Mucosa of descending colon (tissue), 3 donors: Measurements from ENCODE around the gene PRRT1. TPM values are rescaled to one million over a fixed set of nuclear protein-coding genes. Genes with fewer than 3 reads are reported as not detected.
A peak's percentile ranks its signal among the peaks of the same experiment; 100 is the strongest.
"Not testable (repeated sequence)": the region's sequence is repeated elsewhere in the genome, so short reads cannot be mapped to it uniquely, and the experiment has no call there.

Experiments
- ATAC-seq: fragments of 200-7000 bp; cut with Tn5 transposase; one replicate; pipeline ENCODE4 v1.9.1; 2020; ENCODE audit warnings: mild to moderate bottlenecking, moderate library complexity
- DNase-seq, 3 donors: peaks; one replicate each; pipeline ENCODE4 v3.0.0-alpha.2; 2020
- H3K36me3 ChIP-seq: fragments of 200-600 bp; one replicate; pipeline ENCODE4 v1.8.0; 2021; ENCODE audit warnings: low read depth, mild to moderate bottlenecking
- H3K4me1 ChIP-seq: fragments of 200-600 bp; one replicate; pipeline ENCODE4 v1.8.0; 2021; ENCODE audit warnings: low read depth, mild to moderate bottlenecking
- H3K4me3 ChIP-seq: fragments of 200-600 bp; one replicate; pipeline ENCODE4 v1.8.0; 2021; ENCODE audit warnings: mild to moderate bottlenecking
- H3K9me3 ChIP-seq: fragments of 200-600 bp; one replicate; pipeline ENCODE4 v1.8.0; 2021; ENCODE audit warnings: mild to moderate bottlenecking
- intact Hi-C, 2 donors: fragments of 100-400 bp; cut with DNase I in 1 of 2; cut with micrococcal nuclease in 1 of 2; formaldehyde crosslinking; loops; one replicate each; pipeline versions ENCODE4 v1.11.0 to v1.11.1; 2022; cut with DNase I, micrococcal nuclease
- total RNA-seq, 3 donors: library from RNA; stranded (reverse); fragmentation: NEBNext Ultra II Directional in 2 of 3; extraction: Animal tissue kit (Norgen Biotek cat#: 25700) in 2 of 3; gene quantifications; one replicate each; pipeline versions ENCODE4 v1.2.1 to v1.2.4, GENCODE V29; 2021 to 2023
- TF ChIP-seq, protein P1 (sequence below): fragments of 200-600 bp; IDR thresholded peaks from one replicate; pipeline ENCODE4 v1.8.0; 2022; ENCODE audit warnings: antibody characterized with exemption, mild to moderate bottlenecking
- donor health status: DM: no; HTN: no; CAD: no; lungs with moderate emphysema.
- donor health status: DM: no; HTN: no; CAD: no.
- donor health status: DM: no; HTN: yes; CAD: no.

Gene PRRT1
- total RNA-seq, 3 donors from 2014 or later: 0.96 to 6.6 (median 2.0) TPM

DNA sequence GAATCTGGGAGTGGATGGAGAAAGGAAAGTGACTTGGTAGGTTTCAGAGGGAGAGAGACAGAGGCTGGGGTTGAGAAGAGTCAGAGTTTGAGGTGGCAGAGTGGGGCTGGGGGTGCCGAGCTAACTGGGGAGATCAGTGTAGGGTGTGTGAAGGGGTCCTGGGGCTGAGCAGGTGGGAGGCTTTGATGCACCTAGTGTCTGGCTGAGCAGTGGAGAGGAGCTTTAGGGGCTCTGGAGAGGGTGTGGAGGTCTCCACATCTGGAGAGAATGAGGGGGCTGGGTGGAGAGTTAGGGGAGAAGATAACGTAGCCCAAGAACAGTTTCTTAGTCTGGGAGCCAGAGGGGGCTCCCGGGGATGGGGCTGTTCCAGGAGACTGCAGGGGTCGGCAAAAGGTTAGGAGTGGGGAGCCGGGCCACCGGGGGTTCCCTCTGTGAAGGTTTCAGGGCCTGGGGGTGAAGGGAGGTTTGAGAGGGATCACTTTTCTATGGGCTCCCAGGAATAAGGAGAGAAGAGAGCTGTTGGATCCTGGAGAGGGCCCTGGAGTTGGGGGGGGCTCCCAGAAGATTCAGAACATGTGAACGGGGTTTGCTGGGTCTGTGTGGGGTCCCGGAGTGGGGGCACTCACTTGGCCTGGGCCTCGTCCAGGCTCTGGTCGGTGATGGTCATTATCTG is 37.5 kb upstream of the PRRT1 start:
- Histone ChIP-seq H3K4me3 (peak overlapping the region; percentile 40), H3K9me3 (no peaks in the 10 kb centered on the region), H3K4me1 (peaks cover 21% of the 10 kb centered on the region), H3K36me3 (no peaks in the 10 kb centered on the region)
- intact Hi-C loops: no loop called here
- DNase-seq (peak in 1 of 3 donors; percentile 51), ATAC-seq (no peak)
- TF ChIP-seq, protein P1, sequence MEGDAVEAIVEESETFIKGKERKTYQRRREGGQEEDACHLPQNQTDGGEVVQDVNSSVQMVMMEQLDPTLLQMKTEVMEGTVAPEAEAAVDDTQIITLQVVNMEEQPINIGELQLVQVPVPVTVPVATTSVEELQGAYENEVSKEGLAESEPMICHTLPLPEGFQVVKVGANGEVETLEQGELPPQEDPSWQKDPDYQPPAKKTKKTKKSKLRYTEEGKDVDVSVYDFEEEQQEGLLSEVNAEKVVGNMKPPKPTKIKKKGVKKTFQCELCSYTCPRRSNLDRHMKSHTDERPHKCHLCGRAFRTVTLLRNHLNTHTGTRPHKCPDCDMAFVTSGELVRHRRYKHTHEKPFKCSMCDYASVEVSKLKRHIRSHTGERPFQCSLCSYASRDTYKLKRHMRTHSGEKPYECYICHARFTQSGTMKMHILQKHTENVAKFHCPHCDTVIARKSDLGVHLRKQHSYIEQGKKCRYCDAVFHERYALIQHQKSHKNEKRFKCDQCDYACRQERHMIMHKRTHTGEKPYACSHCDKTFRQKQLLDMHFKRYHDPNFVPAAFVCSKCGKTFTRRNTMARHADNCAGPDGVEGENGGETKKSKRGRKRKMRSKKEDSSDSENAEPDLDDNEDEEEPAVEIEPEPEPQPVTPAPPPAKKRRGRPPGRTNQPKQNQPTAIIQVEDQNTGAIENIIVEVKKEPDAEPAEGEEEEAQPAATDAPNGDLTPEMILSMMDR: no peak

DNA sequence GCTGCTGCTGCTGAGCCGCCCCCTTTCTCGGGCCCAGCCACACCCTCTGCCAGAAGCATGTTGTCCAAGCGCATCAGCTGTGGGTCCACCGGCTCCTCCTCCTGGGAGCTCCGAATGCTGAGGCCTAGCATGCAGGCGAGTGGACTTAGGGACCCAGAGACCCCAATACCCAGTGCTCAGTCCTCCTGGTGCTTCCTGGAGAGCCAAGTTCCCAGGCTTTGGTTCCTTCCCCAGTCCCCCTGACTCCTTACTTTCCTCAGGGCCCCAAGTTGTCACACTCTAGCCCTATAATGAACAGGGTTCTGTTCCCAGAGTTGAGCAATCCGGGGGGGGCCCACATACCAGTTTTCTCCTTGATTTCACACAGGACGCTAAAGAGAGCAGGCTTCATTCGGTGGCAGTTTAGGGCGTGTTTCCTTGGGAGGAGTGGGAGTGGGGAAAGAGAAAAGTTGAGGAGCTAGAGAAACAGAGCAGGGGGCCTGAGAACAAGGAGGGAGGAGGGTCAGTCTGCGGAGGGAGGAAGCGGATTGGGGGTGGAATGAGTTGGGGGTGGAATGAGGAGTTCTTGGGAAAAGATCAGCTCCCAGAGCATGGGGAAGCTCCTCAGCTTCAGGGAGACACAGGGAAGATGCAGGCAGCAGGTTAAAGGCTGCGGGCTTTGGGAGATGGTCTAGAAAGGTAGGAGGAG is 36.8 kb upstream of the PRRT1 start:
- intact Hi-C loops: no loop called here
- peaks cover 21% of the 10 kb centered on the region for H3K4me1 ChIP-seq

GRCh38 chr6:32187725-32188380 is 36.1 kb upstream of the PRRT1 start:
- H3K36me3 ChIP-seq, ATAC-seq, H3K4me3 ChIP-seq, intact Hi-C loops, H3K9me3 ChIP-seq, DNase-seq: not testable (repeated sequence)
- peaks cover 21% of the 10 kb centered on the region for H3K4me1 ChIP-seq

More for the DNA sequence above, 36.8 kb upstream of the PRRT1 start:
- no peak for ATAC-seq
- TF ChIP-seq, protein P1: no peak
- no peaks in the 10 kb centered on the region for H3K36me3 ChIP-seq
- H3K9me3 ChIP-seq: no peaks in the 10 kb centered on the region
- DNase-seq: peak in 1 of 3 donors; percentile 48
- H3K4me3 ChIP-seq: no peak overlapping the region

GRCh38 chr6:32187009-32187709 is 35.4 kb upstream of the PRRT1 start:
- intact Hi-C loops: no loop called here
- Histone ChIP-seq H3K9me3 (no peaks in the 10 kb centered on the region), H3K36me3 (no peaks in the 10 kb centered on the region), H3K4me1 (peaks cover 21% of the 10 kb centered on the region), H3K4me3 (no peak overlapping the region)
- ATAC-seq: no peak
- TF ChIP-seq, protein P1: no peak
- DNase-seq: no peak

DNA sequence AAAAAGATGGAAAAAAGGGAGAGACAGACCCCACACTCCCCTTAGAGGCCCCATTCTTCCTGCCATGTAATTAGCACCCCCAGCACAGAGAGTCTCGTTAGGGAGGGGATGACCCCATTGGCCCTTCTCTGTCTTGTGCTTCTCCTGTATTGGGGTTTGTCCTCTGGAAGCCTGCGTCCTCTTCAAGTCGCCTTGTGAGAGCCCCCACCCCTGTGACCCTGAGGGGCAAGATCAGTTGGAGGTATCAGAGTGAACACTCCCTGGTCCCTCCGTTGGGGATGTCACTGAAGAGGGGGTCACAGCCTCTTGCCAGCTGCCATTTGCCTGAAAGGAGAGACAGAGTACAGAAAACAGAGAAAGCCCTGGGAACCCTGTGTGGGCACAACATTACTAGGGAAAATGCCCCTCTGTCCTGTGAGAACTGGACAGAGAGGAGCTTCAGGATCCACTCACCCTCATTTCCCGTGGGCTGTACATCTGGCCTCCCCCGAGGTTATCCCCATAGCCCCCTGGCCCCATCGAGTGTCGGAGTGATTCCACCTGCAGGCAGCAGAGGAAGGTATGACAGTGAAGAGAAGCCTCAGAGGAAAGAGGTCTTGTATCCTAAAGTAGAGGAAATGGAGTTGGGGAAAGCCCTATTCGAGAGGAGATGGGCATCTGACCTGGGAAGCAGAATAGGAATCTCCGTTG is 34.6 kb upstream of the PRRT1 start:
- peaks cover 26% of the 10 kb centered on the region for H3K4me1 ChIP-seq
- DNase-seq, intact Hi-C loops, H3K9me3 ChIP-seq, ATAC-seq, H3K4me3 ChIP-seq, H3K36me3 ChIP-seq: not testable (repeated sequence)

DNA sequence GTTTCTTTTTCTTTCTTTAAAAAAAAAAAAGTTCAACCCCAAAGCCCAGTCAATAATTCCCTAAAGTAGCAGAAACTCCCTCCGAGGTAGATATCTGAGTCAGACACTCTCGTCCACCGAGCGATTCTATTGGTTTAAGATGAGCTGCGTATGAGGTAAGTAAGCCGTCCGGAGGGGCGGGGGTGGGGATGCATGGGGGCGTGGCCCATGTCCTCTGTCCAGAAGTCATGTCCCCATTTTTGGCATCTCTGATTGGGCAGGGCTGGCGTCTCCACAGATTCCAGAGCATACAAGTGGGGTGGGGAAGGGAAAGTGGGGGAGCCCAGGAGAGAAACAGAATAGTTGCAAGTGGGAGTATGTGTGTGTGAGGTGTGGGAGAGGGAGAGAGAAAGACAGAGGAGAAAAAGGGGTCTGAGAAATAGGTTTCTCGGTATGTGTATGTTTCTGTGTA is 34.0 kb upstream of the PRRT1 start:
- H3K4me3 ChIP-seq, H3K36me3 ChIP-seq, intact Hi-C loops, H3K9me3 ChIP-seq: not testable (repeated sequence)
- H3K4me1 ChIP-seq: peaks cover 23% of the 10 kb centered on the region
- DNase-seq: peak; percentile 73 to 82 (median 77)
- ATAC-seq: peak; percentile 45
